K562 (cell line): ENCODE measurements around the gene NEDD9. TPM values are rescaled to one million over a fixed set of nuclear protein-coding genes. Genes with fewer than 3 reads are reported as not detected.
A peak's percentile ranks its signal among the peaks of the same experiment; 100 is the strongest.

Experiments used
- ATAC-seq: fragments of 200-7000 bp; cut with Tn5 transposase; 3 replicates; pipeline ENCODE4 v1.9.1; 2020; ENCODE audit warnings: moderate library complexity
- BruUV-seq: library from RNA; stranded (reverse); fragments of 400-500 nt; replicated peaks from 2 replicates; lab custom pipeline; 2021; lab: Mats Ljungman, UMichigan
- CTCF ChIA-PET: fragments of 300-600 bp; formaldehyde crosslinking; extraction: SDS; loops from one replicate; lab custom pipeline; 2021; ENCODE audit warnings: low intra/inter-chr PET ratio; lab: Yijun Ruan, JAX
- POLR2A ChIA-PET: fragments of 300-600, 350-650 bp; sonication (Branson Sonifier 250); formaldehyde crosslinking; extraction: SDS; loops from one replicate; lab custom pipeline; 2021; ENCODE audit warnings: antibody characterized with exemption, inconsistent platforms; lab: Yijun Ruan, JAX
- DNase-seq, 4 experiments: peaks; one replicate each; pipeline versions ENCODE4 v3.0.0 to v3.0.0-alpha.2; 2011 to 2018; ENCODE audit warnings: low spot score in 3 of 4, mixed read lengths in 3 of 4; ENCODE audit errors: extremely low read depth in 1 of 4
- FAIRE-seq: peaks from 2 replicates; lab custom pipeline; 2011; peaks lifted over from hg19 to GRCh38; lab: Jason Lieb, UNC
- H2AFZ ChIP-seq: 2 replicates; pipeline ENCODE4 v1.6.0; 2011; ENCODE audit warnings: low read depth, low read length, control low read depth, inconsistent platforms
- H3K27ac ChIP-seq: fragments of 200-600 bp; 3 replicates; pipeline ENCODE4 v1.8.0; 2011; ENCODE audit warnings: low read depth, mild to moderate bottlenecking, control low read depth, inconsistent platforms, low read length, moderate library complexity, mixed read lengths; ENCODE audit errors: extremely low read depth
- H3K27me3 ChIP-seq, 2 experiments: fragments of 300-600 bp in 1 of 2; 2 replicates in 1 of 2; 3 replicates in 1 of 2; pipeline versions ENCODE4 v1.6.0 to v1.8.0; 2011; ENCODE audit warnings: inconsistent platforms in 2 of 2, low read length in 2 of 2, mild to moderate bottlenecking in 1 of 2, mixed read lengths in 1 of 2, moderate library complexity in 1 of 2; ENCODE audit not compliant: control insufficient read depth in 2 of 2, insufficient read depth in 2 of 2
- H3K36me3 ChIP-seq: fragments of 300-600 bp; 3 replicates; pipeline ENCODE4 v1.8.0; 2011; ENCODE audit warnings: mild to moderate bottlenecking, low read length, inconsistent platforms; ENCODE audit not compliant: control insufficient read depth, insufficient read depth
- H3K4me1 ChIP-seq, 2 experiments: fragments of 200-600 bp in 1 of 2; replicated peaks in 1 of 2; 2 replicates in 1 of 2; 3 replicates in 1 of 2; pipeline versions ENCODE4 v1.5.1 to v1.8.0; 2011; ENCODE audit warnings: inconsistent platforms in 2 of 2, low read length in 2 of 2, mild to moderate bottlenecking in 1 of 2, mixed read lengths in 1 of 2, moderate library complexity in 1 of 2; ENCODE audit not compliant: control insufficient read depth in 2 of 2, insufficient read depth in 2 of 2
- H3K4me2 ChIP-seq: 2 replicates; pipeline ENCODE4 v1.6.1; 2011; ENCODE audit warnings: low read length, control low read depth, inconsistent platforms, mixed read lengths; ENCODE audit not compliant: insufficient read depth
- H3K4me3 ChIP-seq: fragments of 200-600 bp; sonication (generic), shearing (Covaris generic); 2 replicates; pipeline ENCODE4 v1.5.1; 2016; ENCODE audit warnings: control low read depth, inconsistent platforms
- H3K79me2 ChIP-seq: fragments of 200-600 bp; 3 replicates; pipeline ENCODE4 v1.8.0; 2011; ENCODE audit warnings: low read length, inconsistent platforms; ENCODE audit not compliant: control insufficient read depth, insufficient read depth
- H3K9ac ChIP-seq, 2 experiments: 2 replicates each; pipeline versions ENCODE4 v1.6.0 to v1.6.1; 2011; ENCODE audit warnings: low read depth in 2 of 2, low read length in 2 of 2, control low read depth in 1 of 2, inconsistent platforms in 1 of 2, mild to moderate bottlenecking in 1 of 2, mixed read lengths in 1 of 2; ENCODE audit not compliant: insufficient read depth in 1 of 2
- H3K9me1 ChIP-seq: one replicate; pipeline ENCODE4 v1.6.0; 2011; ENCODE audit warnings: inconsistent platforms, mild to moderate bottlenecking, low read length, moderate library complexity; ENCODE audit not compliant: control insufficient read depth, insufficient read depth
- H3K9me3 ChIP-seq: replicated peaks from 2 replicates; pipeline ENCODE4 v1.5.1; 2011; ENCODE audit warnings: low read depth, low read length, inconsistent platforms; ENCODE audit not compliant: control insufficient read depth, insufficient read depth
- H4K20me1 ChIP-seq: replicated peaks from 2 replicates; pipeline ENCODE4 v1.6.1; 2011; ENCODE audit warnings: low read length, inconsistent platforms, mixed read lengths; ENCODE audit not compliant: control insufficient read depth, insufficient read depth
- CEBPB ChIP-seq: fragments of 450-650 bp; IDR thresholded peaks from 2 replicates; pipeline ENCODE4 v1.6.1; 2016; ENCODE audit warnings: missing genetic modification characterization, missing compliant biosample characterization
- SNRNP70 ChIP-seq: fragments of 200-400 bp; formaldehyde crosslinking; optimal IDR thresholded peaks from 2 replicates; pipeline ENCODE3; 2017; ENCODE audit warnings: low read depth, low read length
- ZNF583 ChIP-seq: fragments of 250-450 bp; sonication (Bioruptor Pico); IDR thresholded peaks from 2 replicates; pipeline ENCODE4 v1.4.0; 2020
- WGBS: fragments of 100-300 bp; shearing (Covaris generic); methylation state at CpG from one replicate; pipeline ENCODE4 v1.1.6; 2016; ENCODE audit warnings: low coverage, mixed read lengths; ENCODE audit not compliant: insufficient coverage; ENCODE audit errors: missing lambda C conversion rate; 5-methylcytosine and 5-hydroxymethylcytosine counted together
- in situ Hi-C: fragments of 300-500 bp; cut with MboI; formaldehyde crosslinking; loops from 4 replicates; pipeline ENCODE4 v1.15.0; 2018; ENCODE audit warnings: inconsistent platforms, mixed read lengths
- intact Hi-C: fragments of 100-400 bp; cut with micrococcal nuclease; formaldehyde crosslinking; loops from 2 replicates; pipeline ENCODE4 v1.14.2; 2022
- polyA plus RNA-seq, 8 experiments: library from polyadenylated mRNA; depleted of rRNA in 4 of 8; stranded (reverse) in 5 of 8; unstranded in 3 of 8; fragments of >200 nt; fragmentation: Nextera tagmentation in 2 of 8; fragmentation: Illumina TruSeq in 1 of 8; extraction: Ambion mirVana in 2 of 8; extraction: Trizol in 1 of 8; gene quantifications; 2 replicates each; pipeline versions ENCODE4 v1.2.1 to v1.2.3, GENCODE V29; 2011 to 2014; ENCODE audit warnings: inconsistent platforms in 1 of 8, missing spikeins in 1 of 8
- total RNA-seq, 7 experiments: library from RNA; depleted of rRNA in 6 of 7; stranded (reverse); fragments of >200 nt in 6 of 7; fragmentation: Illumina TruSeq in 2 of 7; extraction: Trizol in 2 of 7; gene quantifications; 2 replicates each; pipeline versions ENCODE4 v1.2.1 to v1.2.3, GENCODE V29; 2011 to 2021; ENCODE audit warnings: low replicate concordance in 1 of 7
- TF ChIP-seq, protein P1 (sequence below): fragments of 150-350 bp; IDR thresholded peaks from 2 replicates; pipeline ENCODE4 v1.6.1; 2014; ENCODE audit warnings: low read depth, mild to moderate bottlenecking, low read length, borderline replicate concordance

Gene NEDD9
- total and polyA plus RNA-seq, 9 of the 15 experiments (the other 6 are each of a cell fraction or from before 2014, with no cell fraction given) = 0.04 to 0.18 (median 0.15) TPM; not detected in 6

DNA sequence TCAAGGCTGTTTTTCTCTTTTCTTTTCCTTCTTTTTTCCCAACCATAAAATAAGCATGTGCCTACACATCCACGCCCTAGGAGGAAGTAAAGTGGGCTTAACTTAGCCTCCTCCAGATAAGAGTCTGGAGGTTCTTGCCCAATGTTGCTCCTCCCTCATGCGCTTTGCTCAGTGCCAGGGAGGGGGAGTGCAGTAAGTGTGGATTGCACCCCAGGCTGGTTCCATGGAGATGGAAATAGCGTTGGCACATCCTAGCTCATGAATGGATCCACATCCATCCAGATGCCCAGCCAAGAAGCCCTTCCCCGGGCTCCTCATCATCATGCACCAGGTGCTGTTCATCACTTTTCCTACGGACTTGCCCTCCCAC lies 58.2 kb downstream of the NEDD9 start:
- in situ Hi-C loops = loop anchor here (5.0 kb wide), 1 partner anchor 323 kb away; no protein-coding TSS in a partner anchor
- Histone ChIP-seq H3K27me3 (peaks cover 3 to 22% of the 10 kb centered on the region in 2 experiments; a peak in 3 of 5 replicates), H3K9ac (no peak overlapping the region), H3K4me3 (no peak overlapping the region), H3K4me1 (peaks cover 0 to 4% of the 10 kb centered on the region in 2 experiments; a peak in 2 of 5 replicates)
- no peak for TF ChIP-seq ZNF583 (CRISPR knock-in tag)
- 0 out of 2 replicates have a peak, but pooled peaks have one; percentile 29 for TF ChIP-seq CEBPB (tag)
- TF ChIP-seq, all 486 proteins: peak for 1
- BruUV-seq = no TSS peak
- H3K9me1 ChIP-seq = peaks cover 5% of the 10 kb centered on the region
- FAIRE-seq = no peak
- POLR2A ChIA-PET = interaction anchor here (0.6 to 1.8 kb wide), 2 partner anchors 16 to 327 kb away, joined by 3 to 6 read pairs; no protein-coding TSS in a partner anchor
- DNase-seq = no peak
- no peak overlapping the region for H3K4me2 ChIP-seq
- ATAC-seq = no peak
- no peaks in the 10 kb centered on the region for H3K9me3 ChIP-seq
- H3K27ac ChIP-seq = no peak overlapping the region
- CTCF ChIA-PET = interaction anchor here (0.7 kb wide), 1 partner anchor 137 kb away, joined by 5 read pairs; no protein-coding TSS in a partner anchor
- 6% methylated on average over 5 of the region's 5 CpGs for WGBS
- intact Hi-C loops = no loop called here
- H4K20me1 ChIP-seq = no peaks in the 10 kb centered on the region
- H3K79me2 ChIP-seq = no peaks in the 10 kb centered on the region
- H2AFZ ChIP-seq = no peak overlapping the region
- H3K36me3 ChIP-seq = no peaks in the 10 kb centered on the region

DNA sequence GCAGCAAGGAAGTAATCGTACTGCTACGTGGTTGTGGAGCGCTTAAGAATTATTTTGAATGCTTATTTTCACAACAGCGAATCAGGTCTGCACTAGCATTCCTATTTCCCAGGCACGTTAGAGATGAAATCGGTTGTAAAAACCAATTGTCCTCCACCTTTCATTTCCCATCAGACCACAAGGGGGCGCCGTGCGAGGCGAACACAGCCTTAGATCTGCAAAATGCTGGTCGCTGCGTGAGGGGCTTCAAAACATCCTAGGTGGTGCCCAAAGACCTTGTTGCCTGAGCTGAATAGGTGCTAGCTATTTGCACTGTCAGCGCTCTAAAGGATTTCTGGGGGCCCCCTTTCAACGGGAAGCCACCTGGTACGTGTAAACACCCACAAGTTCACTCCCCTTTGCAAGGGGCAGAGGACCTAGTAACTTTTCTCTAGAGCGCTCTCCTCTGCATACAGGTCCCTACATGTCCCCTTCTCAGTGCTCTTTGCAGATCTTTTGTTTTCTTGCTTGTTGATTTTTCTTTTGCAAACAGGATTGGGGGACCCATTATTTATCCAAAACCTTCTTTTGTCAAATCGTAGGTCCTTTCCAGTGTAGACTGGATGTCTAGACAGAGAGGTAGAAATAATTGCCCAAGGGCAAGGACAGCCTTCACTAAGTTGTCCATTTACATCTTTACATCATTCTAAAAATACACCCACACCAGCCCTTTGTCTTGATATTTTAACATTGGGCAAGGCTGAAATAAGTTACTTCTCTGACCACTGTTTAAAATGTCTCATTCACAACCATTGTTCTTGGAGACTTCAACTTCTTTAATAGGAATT lies 59.8 kb downstream of the NEDD9 start:
- H3K27me3 ChIP-seq = peaks cover 11 to 19% of the 10 kb centered on the region in 2 experiments
- FAIRE-seq (peak; percentile 85), DNase-seq (peak; percentile 59 to 76 (median 62)), ATAC-seq (peak; percentile 92)
- H2AFZ ChIP-seq = no peak overlapping the region; the same call in 1 of the 2 replicates
- BruUV-seq = no TSS peak
- ChIA-PET POLR2A (no interaction called here), CTCF (interaction anchor here (0.7 to 2.6 kb wide), 3 partner anchors 29 to 323 kb away, joined by 3 to 25 read pairs (median 5); no protein-coding TSS in a partner anchor)
- in situ Hi-C loops = loop anchor here (5.0 kb wide), 1 partner anchor 325 kb away; no protein-coding TSS in a partner anchor
- no peak overlapping the region for H3K27ac ChIP-seq
- H3K4me1 ChIP-seq = peaks cover 0 to 4% of the 10 kb centered on the region in 2 experiments; a peak in 2 of 5 replicates
- WGBS = 3% methylated on average over 17 of the region's 17 CpGs
- intact Hi-C loops = loop anchor here (1.0 kb wide), 2 partner anchors 324 to 403 kb away; no protein-coding TSS in a partner anchor
- no peaks in the 10 kb centered on the region for H4K20me1 ChIP-seq
- H3K79me2 ChIP-seq = no peaks in the 10 kb centered on the region
- no peak overlapping the region for H3K9ac ChIP-seq
- H3K4me3 ChIP-seq = no peak overlapping the region
- H3K9me3 ChIP-seq = no peaks in the 10 kb centered on the region
- peaks cover 5% of the 10 kb centered on the region for H3K9me1 ChIP-seq
- no peak overlapping the region; the same call in 1 of the 2 replicates for H3K4me2 ChIP-seq
- no peaks in the 10 kb centered on the region for H3K36me3 ChIP-seq
- no peak for TF ChIP-seq SNRNP70
- TF ChIP-seq, protein P1, sequence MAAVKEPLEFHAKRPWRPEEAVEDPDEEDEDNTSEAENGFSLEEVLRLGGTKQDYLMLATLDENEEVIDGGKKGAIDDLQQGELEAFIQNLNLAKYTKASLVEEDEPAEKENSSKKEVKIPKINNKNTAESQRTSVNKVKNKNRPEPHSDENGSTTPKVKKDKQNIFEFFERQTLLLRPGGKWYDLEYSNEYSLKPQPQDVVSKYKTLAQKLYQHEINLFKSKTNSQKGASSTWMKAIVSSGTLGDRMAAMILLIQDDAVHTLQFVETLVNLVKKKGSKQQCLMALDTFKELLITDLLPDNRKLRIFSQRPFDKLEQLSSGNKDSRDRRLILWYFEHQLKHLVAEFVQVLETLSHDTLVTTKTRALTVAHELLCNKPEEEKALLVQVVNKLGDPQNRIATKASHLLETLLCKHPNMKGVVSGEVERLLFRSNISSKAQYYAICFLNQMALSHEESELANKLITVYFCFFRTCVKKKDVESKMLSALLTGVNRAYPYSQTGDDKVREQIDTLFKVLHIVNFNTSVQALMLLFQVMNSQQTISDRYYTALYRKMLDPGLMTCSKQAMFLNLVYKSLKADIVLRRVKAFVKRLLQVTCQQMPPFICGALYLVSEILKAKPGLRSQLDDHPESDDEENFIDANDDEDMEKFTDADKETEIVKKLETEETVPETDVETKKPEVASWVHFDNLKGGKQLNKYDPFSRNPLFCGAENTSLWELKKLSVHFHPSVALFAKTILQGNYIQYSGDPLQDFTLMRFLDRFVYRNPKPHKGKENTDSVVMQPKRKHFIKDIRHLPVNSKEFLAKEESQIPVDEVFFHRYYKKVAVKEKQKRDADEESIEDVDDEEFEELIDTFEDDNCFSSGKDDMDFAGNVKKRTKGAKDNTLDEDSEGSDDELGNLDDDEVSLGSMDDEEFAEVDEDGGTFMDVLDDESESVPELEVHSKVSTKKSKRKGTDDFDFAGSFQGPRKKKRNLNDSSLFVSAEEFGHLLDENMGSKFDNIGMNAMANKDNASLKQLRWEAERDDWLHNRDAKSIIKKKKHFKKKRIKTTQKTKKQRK = no peak
